GM21381 (cell line): ENCODE measurements around the gene MROH9.

Source experiments
- ATAC-seq: cut with Tn5 transposase; IDR thresholded peaks from one replicate; pipeline ENCODE4 v1.9.1; 2021; ENCODE audit warnings: mild to moderate bottlenecking, moderate library complexity; ENCODE audit not compliant: unreplicated experiment

MROH9 gene

GRCh38 chr1:170964506-170964905 lies 29.2 kb downstream of the MROH9 start:
- ATAC-seq = no peak

GRCh38 chr1:170967042-170967910 lies 31.9 kb downstream of the MROH9 start:
- no peak for ATAC-seq

DNA sequence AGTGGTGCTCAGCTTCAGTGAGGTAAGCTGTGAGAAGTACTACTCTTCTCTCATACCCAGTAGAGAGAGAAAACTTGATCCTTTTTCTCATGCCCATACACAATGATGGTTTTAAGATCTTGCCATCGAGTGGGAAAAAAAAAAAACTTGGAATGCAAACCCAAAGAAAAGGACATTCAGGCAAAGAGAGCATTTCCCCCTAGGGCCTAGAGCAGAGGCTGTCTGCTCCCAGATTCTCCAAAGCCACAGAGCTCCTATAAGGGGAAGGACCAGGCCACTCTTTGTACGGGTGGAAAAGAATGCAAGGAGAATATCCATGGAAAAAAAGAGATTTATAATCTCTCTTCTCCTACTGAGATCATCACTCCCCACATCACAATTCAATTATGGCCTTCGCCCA lies 34.9 kb downstream of the MROH9 start:
- ATAC-seq = no peak

- no peak for ATAC-seq
Measured at GRCh38 chr1:170978371-170978910, 43.1 kb downstream of the MROH9 start.

- ATAC-seq = no peak
Measured at GRCh38 chr1:170985406-170985805, 50.1 kb downstream of the MROH9 start.

DNA sequence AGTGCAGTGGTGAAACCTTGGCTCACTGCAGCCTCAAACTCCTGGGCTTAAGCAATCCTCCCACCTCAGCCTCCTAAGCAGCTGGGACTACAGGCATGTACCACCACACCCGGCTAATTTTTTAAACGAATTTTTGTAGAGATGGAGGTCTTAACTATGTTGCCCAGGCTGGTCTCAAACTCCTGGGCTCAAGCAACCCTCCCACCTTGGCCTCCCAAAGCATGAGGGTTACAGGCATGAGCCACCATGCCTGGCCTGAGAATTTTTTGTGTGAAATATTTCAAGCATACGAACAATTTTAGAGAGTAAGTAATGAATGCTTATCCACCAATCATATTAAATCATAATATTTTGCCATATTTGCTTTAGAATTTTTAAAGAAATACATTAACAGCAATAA lies 51.6 kb downstream of the MROH9 start:
- no peak for ATAC-seq

DNA sequence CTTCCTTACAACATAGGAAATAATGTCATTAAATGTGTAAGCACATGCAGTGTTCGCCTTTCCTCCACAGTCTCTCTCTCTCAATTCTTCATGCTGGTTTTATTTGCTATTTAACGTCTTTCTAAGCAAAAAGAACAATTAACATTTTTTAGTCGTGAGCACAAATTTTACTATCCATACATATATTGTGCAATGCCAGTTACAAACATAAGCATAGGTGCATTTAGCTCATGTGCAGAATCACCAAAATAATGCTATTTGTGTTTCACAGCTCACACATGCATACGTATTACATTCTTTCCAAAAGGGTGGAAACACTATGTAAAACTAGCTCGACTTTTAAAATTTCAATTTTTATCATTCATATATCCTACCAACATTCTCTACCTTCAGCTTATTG lies 52.1 kb downstream of the MROH9 start:
- ATAC-seq = no peak

DNA sequence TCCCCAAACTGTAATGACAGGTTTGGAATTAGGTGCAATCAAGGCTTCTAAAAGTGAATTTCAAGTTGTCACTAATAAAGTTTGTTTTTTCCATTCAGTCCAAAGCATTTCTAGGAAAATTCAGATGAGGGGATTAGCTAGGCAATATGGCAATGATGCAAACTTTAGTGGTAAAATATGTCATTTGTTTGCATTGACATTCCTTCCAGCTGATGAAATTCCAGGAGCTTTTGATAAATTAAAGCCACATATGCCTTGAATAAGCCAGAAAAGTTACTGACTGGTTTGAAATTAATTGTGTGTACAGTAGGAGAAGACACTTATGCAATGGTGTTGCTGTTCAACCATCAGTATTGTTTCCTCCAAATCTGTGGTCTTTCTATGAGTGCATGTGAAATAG lies 57.8 kb downstream of the MROH9 start:
- ATAC-seq = no peak

DNA sequence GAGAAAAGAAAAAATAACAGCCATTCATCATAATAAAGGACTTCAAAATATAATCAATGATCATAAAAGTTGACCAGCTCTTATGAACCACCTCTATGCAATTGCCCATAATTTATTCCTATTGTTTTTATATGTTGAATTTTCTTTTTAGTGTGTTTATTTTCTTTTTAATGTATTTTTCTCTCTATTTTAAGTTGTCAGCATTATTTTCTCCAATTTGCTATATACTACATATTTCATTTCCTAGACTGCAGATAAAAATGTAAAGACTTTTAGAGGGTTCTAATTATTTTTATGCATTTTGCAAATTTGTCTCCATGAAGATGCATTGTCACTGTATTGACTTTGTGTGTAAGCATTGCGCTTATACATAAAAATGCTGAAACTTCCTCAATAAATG lies 58.4 kb downstream of the MROH9 start:
- no peak for ATAC-seq

DNA sequence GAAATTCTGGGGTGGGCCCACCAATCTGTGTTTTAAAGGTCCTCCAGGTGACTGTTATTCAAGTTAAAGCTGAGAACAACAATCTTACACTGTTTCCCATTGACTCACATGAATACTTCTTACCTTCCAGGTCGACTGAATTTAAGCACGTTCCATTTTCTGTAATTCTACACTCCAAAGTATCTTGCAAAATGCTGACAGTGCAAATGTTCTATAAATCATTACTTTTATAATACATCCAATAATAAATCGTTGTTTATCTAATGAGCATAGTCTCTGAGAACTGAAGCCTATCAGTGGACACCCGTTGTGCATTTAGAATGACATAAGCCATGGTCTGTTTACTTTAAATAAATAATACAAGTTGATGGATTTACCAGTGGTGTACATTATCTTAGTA lies 79.5 kb downstream of the MROH9 start:
- no peak for ATAC-seq

GRCh38 chr1:171017426-171017825 lies 82.1 kb downstream of the MROH9 start:
- ATAC-seq = no peak

DNA sequence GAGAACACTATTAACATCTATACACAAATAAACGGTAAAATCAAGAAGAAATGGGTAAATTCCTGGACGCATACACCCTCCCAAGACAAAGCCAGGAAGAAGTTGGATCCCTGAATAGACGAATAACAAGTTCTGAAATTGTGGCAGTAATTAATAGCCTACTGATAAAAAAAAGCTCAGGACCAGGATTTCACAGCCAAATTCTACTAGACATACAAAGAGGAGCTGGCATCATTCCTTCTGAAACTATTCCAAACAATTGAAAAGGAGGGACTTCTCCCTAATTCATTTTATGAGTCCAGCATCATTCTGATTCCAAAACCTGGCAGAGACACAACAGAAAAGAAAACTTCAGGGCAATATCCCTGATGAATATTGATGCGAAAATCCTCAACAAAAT lies 84.6 kb downstream of the MROH9 start:
- ATAC-seq = no peak

GRCh38 chr1:171032822-171033702 lies 97.7 kb downstream of the MROH9 start:
- no peak for ATAC-seq

DNA sequence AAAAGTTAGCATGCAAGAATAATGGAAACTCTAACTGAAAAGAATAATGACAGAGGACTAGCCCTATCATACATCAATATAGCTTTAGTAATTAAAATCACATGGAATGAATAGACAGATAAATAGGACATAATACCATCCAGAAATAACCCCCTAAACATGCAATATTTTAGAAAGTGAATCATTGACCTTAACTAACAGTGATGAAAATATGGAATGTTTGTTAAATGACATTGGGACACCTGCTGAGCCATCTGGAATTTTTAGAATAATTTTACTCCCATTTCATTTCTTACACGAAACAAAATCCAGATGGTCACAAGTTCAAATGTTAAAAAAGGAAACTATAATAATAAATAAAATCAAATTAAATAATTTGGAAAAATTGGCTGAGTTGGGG lies 102.3 kb downstream of the MROH9 start:
- no peak for ATAC-seq

- ATAC-seq = no peak
Measured at GRCh38 chr1:171038284-171038683, 103.0 kb downstream of the MROH9 start.

DNA sequence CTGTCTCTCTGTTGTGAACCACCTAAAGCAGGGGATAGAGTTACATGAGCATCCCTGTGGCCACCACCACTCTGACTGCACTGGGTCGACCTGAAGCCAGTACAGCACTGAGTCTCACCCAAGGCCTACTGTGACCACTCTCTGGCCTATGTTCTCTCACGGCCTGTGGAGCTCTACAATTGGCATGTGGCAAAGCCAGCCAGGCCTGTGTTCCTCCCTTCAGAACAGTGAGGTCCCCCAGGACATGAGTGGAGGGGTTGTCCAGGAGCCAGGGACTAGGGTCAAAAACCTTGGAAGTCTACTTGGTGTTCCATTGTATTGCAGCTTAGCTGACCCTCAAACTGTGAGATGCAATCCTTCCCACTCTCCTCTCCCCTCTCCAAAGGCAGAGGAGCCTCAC lies 112.7 kb downstream of the MROH9 start:
- no peak for ATAC-seq

- ATAC-seq = no peak
Measured at GRCh38 chr1:171052977-171053376, 117.6 kb downstream of the MROH9 start.

- ATAC-seq = no peak
Measured at GRCh38 chr1:171055966-171056643, 120.8 kb downstream of the MROH9 start.

DNA sequence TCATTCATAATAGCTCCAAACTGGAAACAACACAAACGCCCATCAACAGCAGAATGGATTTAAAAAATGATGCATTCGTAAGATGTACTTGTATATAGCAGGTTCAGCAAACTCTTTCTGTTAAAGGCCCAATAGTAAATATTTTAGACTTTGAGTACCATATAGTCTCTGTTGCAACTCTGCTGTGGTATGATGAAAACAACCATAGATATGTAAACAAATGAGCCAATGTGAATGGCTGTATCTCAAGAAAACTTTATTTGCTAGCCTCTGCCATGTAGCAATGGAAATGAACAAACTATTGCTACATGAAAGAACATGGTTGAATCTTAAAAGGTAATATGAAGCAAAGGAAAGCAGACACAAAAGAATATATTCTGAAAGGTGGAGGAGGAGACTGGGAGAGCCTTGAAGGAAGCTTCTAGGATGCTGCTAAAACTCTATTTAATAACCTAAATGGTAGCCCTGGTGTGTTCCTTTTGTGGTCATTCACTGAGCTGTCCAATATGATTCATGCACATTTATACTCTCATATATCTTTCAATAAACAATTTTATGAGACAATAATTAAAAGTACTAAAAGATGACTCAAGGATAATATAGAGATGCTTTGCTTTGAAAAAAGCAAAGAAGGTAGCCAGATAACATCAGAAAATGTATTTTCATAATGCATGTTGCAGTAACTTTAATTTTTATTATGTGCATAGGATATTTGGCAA lies 126.2 kb downstream of the MROH9 start:
- ATAC-seq = no peak

DNA sequence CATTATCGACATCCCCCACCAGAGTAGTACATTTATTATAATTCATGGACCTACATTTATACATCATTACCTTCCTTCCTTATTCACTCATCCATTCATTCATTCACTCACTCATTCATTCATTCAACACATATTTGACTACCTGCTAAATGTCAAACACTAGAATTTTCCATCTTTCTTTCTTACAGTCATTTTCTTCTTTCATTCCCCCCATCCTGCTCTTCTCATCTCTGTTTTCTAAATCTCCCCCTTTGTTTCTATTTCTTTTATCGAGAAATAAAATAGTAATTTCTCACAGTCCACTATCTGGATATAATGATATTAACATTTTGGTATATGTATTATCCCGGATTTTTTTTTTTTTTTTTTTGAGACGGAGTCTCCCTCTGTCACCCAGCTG lies 127.6 kb downstream of the MROH9 start:
- no peak for ATAC-seq

DNA sequence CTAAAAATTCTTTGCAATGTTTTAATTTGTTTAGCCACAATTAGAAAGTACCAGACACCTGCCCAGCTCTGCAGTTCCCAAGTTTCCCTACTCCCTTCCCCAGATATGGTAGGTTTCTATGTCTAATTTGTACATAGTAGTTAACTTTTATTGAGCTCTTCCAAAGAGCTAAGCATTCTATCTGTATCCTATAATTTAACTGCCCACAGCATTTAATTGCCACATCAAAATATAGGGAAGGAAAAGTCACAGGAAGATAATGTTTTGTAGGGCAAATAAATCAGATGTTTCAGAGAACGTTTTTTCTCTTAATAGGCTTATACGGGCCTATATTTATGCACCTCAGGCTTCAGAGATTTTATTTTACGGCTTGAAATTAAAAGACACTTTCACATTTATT lies 139.7 kb downstream of the MROH9 start:
- no peak for ATAC-seq
